ENCODE measurements around the gene DRGX. TPM values are rescaled to one million over a fixed set of nuclear protein-coding genes. Genes with fewer than 3 reads are reported as not detected.

Gene DRGX
- total and polyA plus RNA-seq, 2 experiments from 2014 or later = not detected

DNA sequence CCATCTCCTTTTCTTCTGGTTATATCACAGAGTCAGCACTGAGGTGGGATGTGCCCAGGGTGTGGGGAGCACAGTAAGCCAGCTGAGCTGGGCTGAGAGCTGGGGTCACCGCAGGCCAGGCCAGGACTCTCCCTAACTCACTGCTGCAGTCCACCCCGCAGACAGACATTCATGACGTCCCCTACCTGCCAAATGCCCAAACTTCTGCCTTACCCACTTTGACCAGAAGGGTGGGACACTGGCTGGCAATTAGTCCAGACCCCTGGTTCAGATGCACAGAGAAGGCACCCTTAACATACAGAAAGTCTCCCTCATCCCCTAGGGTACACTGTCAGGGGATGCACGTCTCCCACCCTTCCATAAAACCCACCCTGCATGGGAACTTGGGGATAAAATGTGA lies 2.1 kb downstream of the DRGX start:
- no peak for DNase-seq (ENCODE audit: low read depth in 1 of 2, low spot score in 1 of 2)
- H3K27me3 ChIP-seq = peaks cover 100% of the 10 kb centered on the region
- TF ChIP-seq, protein P1, sequence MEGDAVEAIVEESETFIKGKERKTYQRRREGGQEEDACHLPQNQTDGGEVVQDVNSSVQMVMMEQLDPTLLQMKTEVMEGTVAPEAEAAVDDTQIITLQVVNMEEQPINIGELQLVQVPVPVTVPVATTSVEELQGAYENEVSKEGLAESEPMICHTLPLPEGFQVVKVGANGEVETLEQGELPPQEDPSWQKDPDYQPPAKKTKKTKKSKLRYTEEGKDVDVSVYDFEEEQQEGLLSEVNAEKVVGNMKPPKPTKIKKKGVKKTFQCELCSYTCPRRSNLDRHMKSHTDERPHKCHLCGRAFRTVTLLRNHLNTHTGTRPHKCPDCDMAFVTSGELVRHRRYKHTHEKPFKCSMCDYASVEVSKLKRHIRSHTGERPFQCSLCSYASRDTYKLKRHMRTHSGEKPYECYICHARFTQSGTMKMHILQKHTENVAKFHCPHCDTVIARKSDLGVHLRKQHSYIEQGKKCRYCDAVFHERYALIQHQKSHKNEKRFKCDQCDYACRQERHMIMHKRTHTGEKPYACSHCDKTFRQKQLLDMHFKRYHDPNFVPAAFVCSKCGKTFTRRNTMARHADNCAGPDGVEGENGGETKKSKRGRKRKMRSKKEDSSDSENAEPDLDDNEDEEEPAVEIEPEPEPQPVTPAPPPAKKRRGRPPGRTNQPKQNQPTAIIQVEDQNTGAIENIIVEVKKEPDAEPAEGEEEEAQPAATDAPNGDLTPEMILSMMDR (IDR thresholded peaks at IDR 0.05; ENCODE audit: low read depth, low read length) = no peak

DNA sequence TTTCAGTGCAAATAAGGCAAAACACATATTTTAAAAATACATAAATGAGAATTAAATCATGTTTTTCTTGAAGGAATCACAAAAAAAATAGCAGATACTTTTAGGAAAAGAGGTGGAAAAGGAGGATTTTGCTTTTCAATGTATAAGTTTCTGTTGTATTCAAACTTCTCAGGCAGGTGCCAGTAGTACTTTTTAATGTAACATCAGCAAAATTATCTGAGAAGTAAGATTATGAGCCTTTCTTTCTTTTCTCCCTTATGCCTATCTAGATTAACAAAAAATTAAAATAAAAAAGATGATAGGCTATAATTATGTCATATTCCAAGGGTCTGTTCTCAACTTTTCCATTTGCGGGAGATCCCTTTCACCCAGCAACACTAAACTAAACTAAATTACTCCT lies 2.6 kb downstream of the DRGX start:
- no peak for DNase-seq (ENCODE audit: low read depth in 1 of 2, low spot score in 1 of 2)

More for the DNA sequence above, 2.1 kb downstream of the DRGX start:
- Histone ChIP-seq H3K4me1 (ENCODE audit: low read depth) (no peaks in the 10 kb centered on the region), H3K27ac (no peak overlapping the region), H3K36me3 (no peaks in the 10 kb centered on the region), H3K9me3 (ENCODE audit: low read depth) (no peaks in the 10 kb centered on the region), H3K4me3 (no peak overlapping the region)

DNA sequence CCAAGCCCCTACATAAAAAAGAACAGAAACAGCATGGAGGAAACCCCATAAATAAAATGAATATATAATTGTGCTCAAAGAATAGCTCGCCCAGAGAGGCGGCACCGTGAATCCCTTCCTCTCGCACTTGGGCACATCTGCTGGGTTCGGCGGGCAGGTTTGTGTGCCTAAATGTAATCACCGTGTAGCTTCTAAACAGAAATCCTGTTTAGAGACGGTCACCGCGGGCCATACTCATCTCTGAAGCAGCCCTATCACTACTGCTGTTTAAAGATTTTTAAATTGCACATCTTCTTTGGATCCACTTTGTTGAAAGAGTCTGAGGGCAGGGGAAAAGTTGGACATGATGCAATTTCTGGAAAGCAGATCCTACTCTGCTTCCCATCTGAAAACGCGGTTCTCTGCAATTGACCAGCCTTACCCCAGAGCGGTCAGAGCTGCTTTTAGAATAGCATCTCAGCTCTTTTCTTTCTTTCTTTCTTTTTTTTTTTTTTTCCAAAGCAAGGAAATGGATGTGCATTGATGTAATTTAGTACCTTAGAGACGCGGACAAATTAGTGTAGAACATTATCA lies 6.4 kb downstream of the DRGX start:
- H3K9me3 ChIP-seq (ENCODE audit: low read depth) = no peaks in the 10 kb centered on the region
- peaks cover 69% of the 10 kb centered on the region for H3K27me3 ChIP-seq
- H3K4me1 ChIP-seq (ENCODE audit: low read depth) = no peaks in the 10 kb centered on the region
- no peak for DNase-seq (ENCODE audit: low read depth in 1 of 2, low spot score in 1 of 2)
- no peak overlapping the region for H3K27ac ChIP-seq
- no peak overlapping the region for H3K4me3 ChIP-seq
- TF ChIP-seq, protein P1 (IDR thresholded peaks at IDR 0.05; ENCODE audit: low read depth, low read length) = no peak
- H3K36me3 ChIP-seq = no peaks in the 10 kb centered on the region

More for the DNA sequence above, 2.6 kb downstream of the DRGX start:
- TF ChIP-seq, protein P1 (IDR thresholded peaks at IDR 0.05; ENCODE audit: low read depth, low read length) = no peak
- H3K4me3 ChIP-seq = no peak overlapping the region
- H3K9me3 ChIP-seq (ENCODE audit: low read depth) = no peaks in the 10 kb centered on the region
- no peaks in the 10 kb centered on the region for H3K4me1 ChIP-seq (ENCODE audit: low read depth)
- H3K36me3 ChIP-seq = no peaks in the 10 kb centered on the region
- peaks cover 100% of the 10 kb centered on the region for H3K27me3 ChIP-seq
- no peak overlapping the region for H3K27ac ChIP-seq

DNA sequence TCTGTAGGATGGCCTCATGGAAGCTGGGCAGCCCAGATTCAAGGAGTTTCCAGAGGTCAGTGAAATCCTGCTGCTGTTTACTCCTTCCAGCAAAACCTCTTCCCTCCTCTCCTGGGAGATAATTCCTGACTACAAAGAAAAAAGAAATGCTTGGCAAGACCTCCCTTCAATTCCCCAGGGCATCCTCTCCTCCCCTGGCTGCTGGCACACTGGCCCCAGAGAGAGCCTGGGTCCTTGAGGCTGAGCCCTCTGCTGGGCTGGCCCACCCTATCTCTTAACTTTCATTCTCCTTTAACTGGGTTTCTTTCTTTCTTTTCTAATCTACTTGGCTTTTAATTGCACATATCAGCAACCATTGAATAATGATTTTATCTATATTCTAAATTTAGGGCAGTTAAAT lies 7.7 kb downstream of the DRGX start:
- H3K4me3 ChIP-seq = no peak overlapping the region
- H3K27ac ChIP-seq = no peak overlapping the region
- H3K4me1 ChIP-seq (ENCODE audit: low read depth) = no peaks in the 10 kb centered on the region
- H3K27me3 ChIP-seq = peaks cover 56% of the 10 kb centered on the region
- H3K9me3 ChIP-seq (ENCODE audit: low read depth) = no peaks in the 10 kb centered on the region
- no peak for DNase-seq (ENCODE audit: low read depth in 1 of 2, low spot score in 1 of 2)
- no peaks in the 10 kb centered on the region for H3K36me3 ChIP-seq
- TF ChIP-seq, protein P1 (IDR thresholded peaks at IDR 0.05; ENCODE audit: low read depth, low read length) = no peak

DNA sequence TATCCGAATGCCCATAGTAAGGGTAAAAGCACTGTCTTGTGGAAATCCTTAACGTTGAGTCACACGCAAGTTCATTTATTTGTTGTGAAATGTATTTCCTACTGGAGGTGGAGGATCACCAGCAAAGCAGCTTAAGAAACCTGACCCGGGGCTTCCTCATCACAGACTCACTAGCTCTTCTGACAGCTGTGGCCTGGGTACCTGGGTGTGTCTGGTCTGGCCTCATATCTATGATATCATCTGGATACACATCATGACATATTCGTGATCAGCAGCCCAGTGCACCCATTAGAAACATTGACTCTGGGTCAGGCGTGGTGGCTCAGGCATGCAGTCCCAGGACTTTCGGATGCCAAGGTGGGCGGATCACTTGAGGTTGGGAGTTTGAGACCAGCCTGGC lies 8.8 kb downstream of the DRGX start:
- DNase-seq (ENCODE audit: low read depth in 1 of 2, low spot score in 1 of 2) = peak in 1 of 2 donors; percentile 52
- H3K4me1 ChIP-seq (ENCODE audit: low read depth) = no peaks in the 10 kb centered on the region
- H3K27me3 ChIP-seq = peaks cover 51% of the 10 kb centered on the region
- TF ChIP-seq, protein P1 (IDR thresholded peaks at IDR 0.05; ENCODE audit: low read depth, low read length) = no peak
- H3K36me3 ChIP-seq = no peaks in the 10 kb centered on the region
- no peaks in the 10 kb centered on the region for H3K9me3 ChIP-seq (ENCODE audit: low read depth)
- no peak overlapping the region for H3K4me3 ChIP-seq
- H3K27ac ChIP-seq = no peak overlapping the region

All from cardiac muscle cell (in vitro differentiated cells and primary cell).